DND-41 (cell line): Measurements from ENCODE around the gene SLC35C1.

Source experiments
- ATAC-seq: fragments of 200-7000 bp; cut with Tn5 transposase; 3 replicates; pipeline ENCODE4 v1.9.1; 2021; ENCODE audit warnings: low read depth; ENCODE audit not compliant: insufficient read depth
- DNase-seq: peaks from one replicate; pipeline ENCODE4 v3.0.0-alpha.2; 2020
- H2AFZ ChIP-seq: 2 replicates; pipeline ENCODE4 v1.6.0; 2012; ENCODE audit warnings: low read depth, low read length
- H3K27ac ChIP-seq: 2 replicates; pipeline ENCODE4 v1.5.1; 2012; ENCODE audit warnings: low read length, inconsistent platforms
- H3K27me3 ChIP-seq: fragments of 200-600 bp; sonication (generic); 2 replicates; pipeline ENCODE4 v1.6.0; 2012; ENCODE audit warnings: low read length, mild to moderate bottlenecking, inconsistent platforms; ENCODE audit not compliant: insufficient read depth, poor library complexity
- H3K36me3 ChIP-seq: 2 replicates; pipeline ENCODE4 v1.5.1; 2012; ENCODE audit warnings: low read length, inconsistent platforms; ENCODE audit not compliant: insufficient read depth
- H3K4me1 ChIP-seq: 2 replicates; pipeline ENCODE4 v1.5.1; 2012; ENCODE audit warnings: mild to moderate bottlenecking, low read length; ENCODE audit not compliant: insufficient read depth
- H3K4me2 ChIP-seq: 2 replicates; pipeline ENCODE4 v1.6.0; 2012; ENCODE audit warnings: mild to moderate bottlenecking, moderate library complexity, low read length, inconsistent platforms; ENCODE audit not compliant: insufficient read depth
- H3K4me3 ChIP-seq, 2 experiments: fragments of 200-600 bp in 1 of 2; shearing (Covaris generic) in 1 of 2; 2 replicates each; pipeline ENCODE4 v1.5.1; 2012 to 2016; ENCODE audit warnings: inconsistent platforms in 2 of 2, low read length in 2 of 2, mild to moderate bottlenecking in 2 of 2, low read depth in 1 of 2, moderate library complexity in 1 of 2
- H3K79me2 ChIP-seq: 2 replicates; pipeline ENCODE4 v1.6.0; 2012; ENCODE audit warnings: low read length, inconsistent platforms; ENCODE audit not compliant: insufficient read depth
- H3K9ac ChIP-seq: 2 replicates; pipeline ENCODE4 v1.6.0; 2012; ENCODE audit warnings: low read depth, mild to moderate bottlenecking, inconsistent platforms, low read length, moderate library complexity
- H3K9me3 ChIP-seq: 2 replicates; pipeline ENCODE4 v1.5.1; 2012; ENCODE audit warnings: low read length, moderate library complexity, mild to moderate bottlenecking, inconsistent platforms; ENCODE audit not compliant: insufficient read depth, severe bottlenecking
- H4K20me1 ChIP-seq: 2 replicates; pipeline ENCODE4 v1.6.0; 2012; ENCODE audit warnings: low read length; ENCODE audit not compliant: insufficient read depth
- EZH2 ChIP-seq: IDR thresholded peaks from 3 replicates; pipeline ENCODE4 v1.6.1; 2012; ENCODE audit warnings: borderline replicate concordance, low read depth, mild to moderate bottlenecking, moderate library complexity, low read length, inconsistent platforms; ENCODE audit not compliant: severe bottlenecking
- TF ChIP-seq, protein P1 (sequence below): IDR thresholded peaks from 2 replicates; pipeline ENCODE4 v1.5.1; 2012; ENCODE audit warnings: borderline replicate concordance, low read length, moderate library complexity, mild to moderate bottlenecking; ENCODE audit not compliant: poor library complexity, severe bottlenecking; ENCODE audit errors: extremely low read depth

SLC35C1 gene

DNA sequence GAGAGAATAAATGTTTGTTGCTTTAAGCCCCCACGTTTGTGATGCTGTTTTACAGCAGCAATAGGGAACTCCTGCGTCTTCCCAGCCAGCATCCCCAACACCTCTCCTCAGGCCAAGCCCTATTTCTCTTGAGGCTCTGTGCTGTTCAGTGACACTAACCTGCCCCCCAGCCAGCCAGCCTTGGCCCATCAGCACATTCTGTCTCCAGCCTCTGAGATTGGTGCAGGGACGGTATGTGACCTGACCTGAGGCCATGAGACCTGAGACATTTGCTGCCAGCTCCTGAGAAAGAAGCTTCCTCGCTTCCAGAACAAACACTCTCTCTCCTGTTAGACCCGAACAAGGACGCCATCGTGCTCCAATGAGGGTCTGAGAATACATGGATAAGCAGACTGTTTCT, 38.5 kb upstream of the SLC35C1 start:
- no peak for DNase-seq
- H3K4me2 ChIP-seq, result no peak overlapping the region
- TF ChIP-seq, protein P1, sequence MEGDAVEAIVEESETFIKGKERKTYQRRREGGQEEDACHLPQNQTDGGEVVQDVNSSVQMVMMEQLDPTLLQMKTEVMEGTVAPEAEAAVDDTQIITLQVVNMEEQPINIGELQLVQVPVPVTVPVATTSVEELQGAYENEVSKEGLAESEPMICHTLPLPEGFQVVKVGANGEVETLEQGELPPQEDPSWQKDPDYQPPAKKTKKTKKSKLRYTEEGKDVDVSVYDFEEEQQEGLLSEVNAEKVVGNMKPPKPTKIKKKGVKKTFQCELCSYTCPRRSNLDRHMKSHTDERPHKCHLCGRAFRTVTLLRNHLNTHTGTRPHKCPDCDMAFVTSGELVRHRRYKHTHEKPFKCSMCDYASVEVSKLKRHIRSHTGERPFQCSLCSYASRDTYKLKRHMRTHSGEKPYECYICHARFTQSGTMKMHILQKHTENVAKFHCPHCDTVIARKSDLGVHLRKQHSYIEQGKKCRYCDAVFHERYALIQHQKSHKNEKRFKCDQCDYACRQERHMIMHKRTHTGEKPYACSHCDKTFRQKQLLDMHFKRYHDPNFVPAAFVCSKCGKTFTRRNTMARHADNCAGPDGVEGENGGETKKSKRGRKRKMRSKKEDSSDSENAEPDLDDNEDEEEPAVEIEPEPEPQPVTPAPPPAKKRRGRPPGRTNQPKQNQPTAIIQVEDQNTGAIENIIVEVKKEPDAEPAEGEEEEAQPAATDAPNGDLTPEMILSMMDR, result no peak
- no peak for TF ChIP-seq EZH2
- no peaks in the 10 kb centered on the region for H3K36me3 ChIP-seq
- H2AFZ ChIP-seq, result no peak overlapping the region
- no peaks in the 10 kb centered on the region for H4K20me1 ChIP-seq
- H3K4me3 ChIP-seq, result no peak overlapping the region
- no peak for ATAC-seq
- no peaks in the 10 kb centered on the region for H3K9me3 ChIP-seq
- H3K27ac ChIP-seq, result no peak overlapping the region
- no peaks in the 10 kb centered on the region for H3K79me2 ChIP-seq
- peaks cover 9% of the 10 kb centered on the region for H3K4me1 ChIP-seq
- no peaks in the 10 kb centered on the region for H3K27me3 ChIP-seq
- H3K9ac ChIP-seq, result no peak overlapping the region

- Histone ChIP-seq H3K27me3 (no peaks in the 10 kb centered on the region), H3K9me3 (no peaks in the 10 kb centered on the region)
Measured at GRCh38 chr11:45768486-45768885, 36.5 kb upstream of the SLC35C1 start.

GRCh38 chr11:45769960-45770359, 35.0 kb upstream of the SLC35C1 start:
- Histone ChIP-seq H3K4me2 (no peak overlapping the region), H3K9me3 (no peaks in the 10 kb centered on the region), H3K4me3 (no peak overlapping the region), H4K20me1 (no peaks in the 10 kb centered on the region), H2AFZ (no peak overlapping the region), H3K79me2 (no peaks in the 10 kb centered on the region), H3K36me3 (no peaks in the 10 kb centered on the region), H3K4me1 (peaks cover 23% of the 10 kb centered on the region), H3K9ac (no peak overlapping the region), H3K27me3 (no peaks in the 10 kb centered on the region), H3K27ac (no peak overlapping the region)
- no peak for DNase-seq
- no peak for TF ChIP-seq EZH2
- TF ChIP-seq, protein P1, result no peak
- no peak for ATAC-seq

More at GRCh38 chr11:45768486-45768885, 36.5 kb upstream of the SLC35C1 start:
- no peaks in the 10 kb centered on the region for H4K20me1 ChIP-seq
- H3K79me2 ChIP-seq, result no peaks in the 10 kb centered on the region
- no peak for TF ChIP-seq EZH2
- TF ChIP-seq, protein P1, result no peak
- H3K9ac ChIP-seq, result no peak overlapping the region
- H2AFZ ChIP-seq, result no peak overlapping the region
- H3K36me3 ChIP-seq, result no peaks in the 10 kb centered on the region
- no peak for DNase-seq
- H3K4me1 ChIP-seq, result peaks cover 23% of the 10 kb centered on the region
- no peak overlapping the region for H3K4me2 ChIP-seq
- H3K4me3 ChIP-seq, result no peak overlapping the region
- no peak overlapping the region for H3K27ac ChIP-seq
- ATAC-seq, result no peak

GRCh38 chr11:45771193-45771565, 33.8 kb upstream of the SLC35C1 start:
- no peak for TF ChIP-seq EZH2
- TF ChIP-seq, protein P1, result peak; percentile 92

More at GRCh38 chr11:45771193-45771565, 33.8 kb upstream of the SLC35C1 start:
- H3K36me3 ChIP-seq, result no peaks in the 10 kb centered on the region
- ATAC-seq (peak; percentile 59), DNase-seq (peak; percentile 80)
- peak overlapping the region; percentile 87 for H2AFZ ChIP-seq
- peak overlapping the region; percentile 51 for H3K9ac ChIP-seq
- H4K20me1 ChIP-seq, result no peaks in the 10 kb centered on the region
- no peaks in the 10 kb centered on the region for H3K27me3 ChIP-seq
- peak overlapping the region; percentile 37 to 71; a peak in 3 of 4 replicates for H3K4me3 ChIP-seq
- no peaks in the 10 kb centered on the region for H3K9me3 ChIP-seq
- H3K4me1 ChIP-seq, result peaks cover 23% of the 10 kb centered on the region
- H3K79me2 ChIP-seq, result no peaks in the 10 kb centered on the region
- peak overlapping the region; percentile 99 for H3K4me2 ChIP-seq
- peak overlapping the region; percentile 57 for H3K27ac ChIP-seq
